GM12878 (cell line): ENCODE results near the gene TFR2. TPM values are rescaled to one million over a fixed set of nuclear protein-coding genes. Genes with fewer than 3 reads are reported as not detected.

Experiments
- ATAC-seq: fragments of 200-7000 bp; cut with Tn5 transposase; 3 replicates; pipeline ENCODE4 v1.9.1; 2020; ENCODE audit warnings: mild to moderate bottlenecking, moderate library complexity
- BruUV-seq: library from RNA; stranded (reverse); fragments of 400-500 nt; replicated peaks from 2 replicates; lab custom pipeline; 2021; lab: Mats Ljungman, UMichigan
- CTCF ChIA-PET: fragments of 300-600 bp; sonication (Branson Sonifier 250); formaldehyde crosslinking; extraction: SDS; loops from one replicate; lab custom pipeline; 2021; ENCODE audit warnings: inconsistent platforms; lab: Yijun Ruan, JAX
- POLR2A ChIA-PET: fragments of 350-600 bp; formaldehyde crosslinking; extraction: SDS; loops from one replicate; lab custom pipeline; 2021; ENCODE audit warnings: inconsistent platforms; lab: Charles Lee
- RAD21 ChIA-PET: fragments of 300-600 bp; sonication (Branson Sonifier 250); formaldehyde crosslinking; loops from one replicate; lab custom pipeline; 2023; ENCODE audit warnings: antibody characterized with exemption; ENCODE audit not compliant: unreplicated experiment; lab: Charles Lee
- SMC1A ChIA-PET: fragments of 300-600 bp; sonication (Branson Sonifier 250); formaldehyde crosslinking; loops from one replicate; lab custom pipeline; 2023; ENCODE audit not compliant: unreplicated experiment, uncharacterized antibody; lab: Charles Lee
- DNase-seq: peaks from one replicate; pipeline ENCODE4 v3.0.0-alpha.2; 2011; ENCODE audit warnings: low read depth, low spot score
- FAIRE-seq: peaks from 3 replicates; lab custom pipeline; 2011; peaks lifted over from hg19 to GRCh38; lab: Jason Lieb, UNC
- H2AFZ ChIP-seq: 2 replicates; pipeline ENCODE4 v1.6.0; 2011; ENCODE audit warnings: low read depth, low read length, control low read depth; ENCODE audit not compliant: control insufficient read depth
- H3K27ac ChIP-seq: 2 replicates; pipeline ENCODE4 v1.5.1; 2011; ENCODE audit warnings: control low read depth; ENCODE audit not compliant: control insufficient read depth, insufficient read depth
- H3K27me3 ChIP-seq, 2 experiments: replicated peaks in 1 of 2; 2 replicates each; pipeline versions ENCODE4 v1.6.0 to v1.6.1; 2011; ENCODE audit warnings: low read length in 1 of 2; ENCODE audit not compliant: control insufficient read depth in 2 of 2, insufficient read depth in 2 of 2
- H3K36me3 ChIP-seq, 2 experiments: 2 replicates each; pipeline ENCODE4 v1.5.1; 2011; ENCODE audit warnings: low read length in 1 of 2; ENCODE audit not compliant: control insufficient read depth in 2 of 2, insufficient read depth in 2 of 2
- H3K4me1 ChIP-seq: 2 replicates; pipeline ENCODE4 v1.6.1; 2011; ENCODE audit warnings: mild to moderate bottlenecking, low read length, moderate library complexity, mixed read lengths; ENCODE audit not compliant: control insufficient read depth, insufficient read depth
- H3K4me2 ChIP-seq: 2 replicates; pipeline ENCODE4 v1.6.0; 2011; ENCODE audit warnings: control low read depth; ENCODE audit not compliant: control insufficient read depth, insufficient read depth
- H3K4me3 ChIP-seq: fragments of 200-600 bp; sonication (generic); 2 replicates; pipeline ENCODE4 v1.5.1; 2016
- H3K79me2 ChIP-seq: 2 replicates; pipeline ENCODE4 v1.6.0; 2011; ENCODE audit warnings: low read length; ENCODE audit not compliant: control insufficient read depth, insufficient read depth
- H3K9ac ChIP-seq: 2 replicates; pipeline ENCODE4 v1.8.0; 2011; ENCODE audit warnings: low read length, control low read depth, mixed read lengths; ENCODE audit not compliant: control insufficient read depth, insufficient read depth
- H3K9me3 ChIP-seq: replicated peaks from 3 replicates; pipeline ENCODE4 v1.5.1; 2011; ENCODE audit warnings: mild to moderate bottlenecking, low read length; ENCODE audit not compliant: control insufficient read depth, insufficient read depth
- H4K20me1 ChIP-seq: 2 replicates; pipeline ENCODE4 v1.6.0; 2011; ENCODE audit not compliant: control insufficient read depth, insufficient read depth
- BCL11A ChIP-seq: IDR thresholded peaks from 2 replicates; pipeline ENCODE4 v1.6.1; 2011; ENCODE audit warnings: low read depth, low read length
- BCLAF1 ChIP-seq: fragments of 450-650 bp; IDR thresholded peaks from 2 replicates; pipeline ENCODE4 v1.6.1; 2017; ENCODE audit warnings: antibody characterized with exemption, mild to moderate bottlenecking, moderate library complexity
- BRCA1 ChIP-seq: IDR thresholded peaks from 2 replicates; pipeline ENCODE4 v1.6.1; 2011; ENCODE audit warnings: low read depth, low read length, improper control_type of control experiment
- CHD2 ChIP-seq: IDR thresholded peaks from 2 replicates; pipeline ENCODE4 v1.6.1; 2011; ENCODE audit warnings: low read depth, low read length, improper control_type of control experiment, borderline replicate concordance
- CREM ChIP-seq: IDR thresholded peaks from 2 replicates; pipeline ENCODE4 v1.6.1; 2014; ENCODE audit warnings: antibody characterized with exemption, low read depth
- MTA3 ChIP-seq: IDR thresholded peaks from 2 replicates; pipeline ENCODE4 v1.6.1; 2012; ENCODE audit warnings: low read length, inconsistent platforms, borderline replicate concordance
- MYC ChIP-seq: IDR thresholded peaks from 2 replicates; pipeline ENCODE4 v1.6.1; 2011; ENCODE audit warnings: mild to moderate bottlenecking, low read length, moderate library complexity, inconsistent platforms; ENCODE audit not compliant: insufficient read depth, insufficient replicate concordance, insufficient read length, severe bottlenecking
- NFYA ChIP-seq: IDR thresholded peaks from 2 replicates; pipeline ENCODE4 v1.6.1; 2011; ENCODE audit warnings: low read depth, mild to moderate bottlenecking, low read length, improper control_type of control experiment, borderline replicate concordance
- PBX3 ChIP-seq: IDR thresholded peaks from 2 replicates; pipeline ENCODE4 v1.6.1; 2011; ENCODE audit warnings: mild to moderate bottlenecking, low read depth, low read length, moderate library complexity; ENCODE audit not compliant: insufficient replicate concordance
- PML ChIP-seq: IDR thresholded peaks from 2 replicates; pipeline ENCODE4 v1.6.1; 2012; ENCODE audit warnings: low read length, inconsistent platforms
- RAD51 ChIP-seq: fragments of 450-650 bp; IDR thresholded peaks from 2 replicates; pipeline ENCODE4 v1.6.1; 2016; ENCODE audit warnings: moderate library complexity, mild to moderate bottlenecking, inconsistent platforms
- RB1 ChIP-seq: fragments of 450-650 bp; formaldehyde crosslinking; IDR thresholded peaks from 2 replicates; pipeline ENCODE4 v1.6.1; 2017; ENCODE audit warnings: mild to moderate bottlenecking, borderline replicate concordance
- RUNX3 ChIP-seq: IDR thresholded peaks from 2 replicates; pipeline ENCODE4 v1.6.1; 2012; ENCODE audit warnings: low read length, inconsistent platforms
- TARDBP ChIP-seq: IDR thresholded peaks from 2 replicates; pipeline ENCODE4 v1.6.1; 2016; ENCODE audit warnings: borderline replicate concordance
- WGBS: methylation state at CpG from one replicate; pipeline ENCODE4 v1.1.6; 2016; ENCODE audit warnings: low lambda C conversion rate; ENCODE audit not compliant: insufficient replicate concordance, insufficient coverage; ENCODE audit errors: missing lambda C conversion rate; 5-methylcytosine and 5-hydroxymethylcytosine counted together
- in situ Hi-C: fragments of 300-500 bp; cut with MboI; formaldehyde crosslinking; loops from 9 replicates; pipeline ENCODE4 v1.14.3; 2018; ENCODE audit warnings: mixed read lengths
- intact Hi-C: fragments of 100-400 bp; cut with micrococcal nuclease; formaldehyde crosslinking; loops from one replicate; pipeline ENCODE4 v1.14.2; 2022; ENCODE audit not compliant: unreplicated experiment
- polyA plus RNA-seq, 11 experiments: library from polyadenylated mRNA; depleted of rRNA in 4 of 11; unstranded in 6 of 11; stranded (reverse) in 5 of 11; fragments of >200 nt; fragmentation: Nextera tagmentation in 4 of 11; fragmentation: Illumina TruSeq in 1 of 11; extraction: Ambion mirVana in 4 of 11; extraction: Trizol in 1 of 11; gene quantifications; 1 replicate in 1 of 11; 2 replicates in 10 of 11; pipeline versions ENCODE4 v1.2.1 to v1.2.3, GENCODE V29; 2011 to 2016; ENCODE audit warnings: inconsistent platforms in 2 of 11, missing spikeins in 2 of 11, low read depth in 1 of 11
- total RNA-seq, 4 experiments: library from RNA; depleted of rRNA in 3 of 4; stranded (reverse); fragments of >200 nt in 3 of 4; fragmentation: Illumina TruSeq in 1 of 4; extraction: Trizol in 1 of 4; gene quantifications; 2 replicates each; pipeline versions ENCODE4 v1.2.1 to v1.2.3, GENCODE V29; 2013 to 2021
- TF ChIP-seq, protein P1 (sequence below): fragments of 450-650 bp; IDR thresholded peaks from 2 replicates; pipeline ENCODE4 v1.6.1; 2017; ENCODE audit warnings: mild to moderate bottlenecking, low read depth, inconsistent platforms; ENCODE audit not compliant: poor library complexity, severe bottlenecking

The TFR2 gene
- total and polyA plus RNA-seq, 10 of the 15 experiments (the other 5 are each of a cell fraction or from before 2014, with no cell fraction given), result 0.30 to 7.2 (median 1.8) TPM

DNA sequence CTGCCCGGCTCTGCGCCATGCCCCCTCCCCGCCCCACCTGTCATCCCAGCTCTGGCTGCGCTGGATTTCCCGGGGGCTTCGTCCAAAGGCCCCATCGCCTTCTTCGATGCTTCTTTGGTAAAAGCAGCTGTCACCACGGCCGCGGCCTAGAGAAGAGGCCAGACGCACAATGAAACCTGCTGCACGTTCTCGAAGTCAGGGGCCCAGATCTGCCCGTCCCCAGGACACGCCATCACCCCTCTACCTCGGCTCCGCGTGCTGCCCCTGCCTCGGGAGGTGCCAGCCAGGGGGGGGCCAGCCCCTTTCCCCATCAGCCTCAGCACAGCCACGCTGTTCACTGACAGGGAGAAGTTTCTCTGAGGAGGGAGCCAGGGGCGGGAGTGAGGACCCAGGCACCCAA lies 45.9 kb upstream of the TFR2 start (continued):
- TF ChIP-seq BCLAF1, result no peak

- DNase-seq (no peak), ATAC-seq (no peak), FAIRE-seq (no peak)
- 91% methylated on average over 16 of the region's 17 CpGs for WGBS
- ChIA-PET SMC1A (no interaction called here), CTCF (no interaction called here), POLR2A (interaction anchor here (0.7 kb wide), 1 partner anchor 36 kb away, joined by 5 read pairs; no protein-coding TSS in a partner anchor), RAD21 (no interaction called here)
- Histone ChIP-seq H3K9me3 (no peaks in the 10 kb centered on the region), H3K27me3 (no peaks in the 10 kb centered on the region), H3K9ac (no peak overlapping the region), H3K79me2 (peaks cover 32% of the 10 kb centered on the region), H3K4me1 (peaks cover 17% of the 10 kb centered on the region), H2AFZ (no peak overlapping the region), H3K4me3 (no peak overlapping the region), H3K36me3 (peaks cover 0 to 39% of the 10 kb centered on the region in 2 experiments; a peak in 3 of 4 replicates), H3K4me2 (no peak overlapping the region), H3K27ac (no peak overlapping the region), H4K20me1 (no peaks in the 10 kb centered on the region)
- in situ Hi-C loops (loop anchor here (25.0 kb wide), 1 partner anchor 225 kb away; the partner anchor contains the start of gene SPACDR), intact Hi-C loops (no loop called here)
- TF ChIP-seq BRCA1 (no peak), TARDBP (no peak), BCL11A (no peak), RAD51 (no peak), CREM (no peak), NFYA (no peak), PML (no peak), MTA3 (no peak), RB1 (no peak), RUNX3 (no peak), CHD2 (no peak), MYC (no peak), PBX3 (no peak)
- TF ChIP-seq, protein P1, sequence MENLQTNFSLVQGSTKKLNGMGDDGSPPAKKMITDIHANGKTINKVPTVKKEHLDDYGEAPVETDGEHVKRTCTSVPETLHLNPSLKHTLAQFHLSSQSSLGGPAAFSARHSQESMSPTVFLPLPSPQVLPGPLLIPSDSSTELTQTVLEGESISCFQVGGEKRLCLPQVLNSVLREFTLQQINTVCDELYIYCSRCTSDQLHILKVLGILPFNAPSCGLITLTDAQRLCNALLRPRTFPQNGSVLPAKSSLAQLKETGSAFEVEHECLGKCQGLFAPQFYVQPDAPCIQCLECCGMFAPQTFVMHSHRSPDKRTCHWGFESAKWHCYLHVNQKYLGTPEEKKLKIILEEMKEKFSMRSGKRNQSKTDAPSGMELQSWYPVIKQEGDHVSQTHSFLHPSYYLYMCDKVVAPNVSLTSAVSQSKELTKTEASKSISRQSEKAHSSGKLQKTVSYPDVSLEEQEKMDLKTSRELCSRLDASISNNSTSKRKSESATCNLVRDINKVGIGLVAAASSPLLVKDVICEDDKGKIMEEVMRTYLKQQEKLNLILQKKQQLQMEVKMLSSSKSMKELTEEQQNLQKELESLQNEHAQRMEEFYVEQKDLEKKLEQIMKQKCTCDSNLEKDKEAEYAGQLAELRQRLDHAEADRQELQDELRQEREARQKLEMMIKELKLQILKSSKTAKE, result no peak
- BruUV-seq, result no TSS peak
Measured at GRCh38 chr7:100686822-100687211, 45.5 kb upstream of the TFR2 start.
